ENCODE measurements around the gene RELT. TPM values are rescaled to one million over a fixed set of nuclear protein-coding genes. Genes with fewer than 3 reads are reported as not detected.

Gene RELT
- polyA plus RNA-seq, 1 experiment = 1.1 TPM

GRCh38 chr11:73422886-73423285 is 46.7 kb downstream of the RELT start:
- Histone ChIP-seq H3K9me3 (ENCODE audit: control insufficient read depth, insufficient read depth, low read length) (no peaks in the 10 kb centered on the region), H3K27ac (ENCODE audit: low read depth, low read length) (no peak overlapping the region), H3K27me3 (ENCODE audit: control insufficient read depth, insufficient read depth, low read length) (no peaks in the 10 kb centered on the region), H3K4me3 (ENCODE audit: low read depth, low read length) (no peak overlapping the region)
- POLR2A ChIA-PET = no interaction called here
- CTCF ChIA-PET = interaction anchor here (1.2 kb wide), 1 partner anchor 56 kb away, joined by 4 read pairs; no protein-coding TSS in a partner anchor
- DNase-seq (ENCODE audit: low read depth, low spot score) = no peak
- no peak for TF ChIP-seq CTCF (IDR thresholded peaks at IDR 0.05; ENCODE audit: low read depth, low read length)

GRCh38 chr11:73423506-73423905 is 47.3 kb downstream of the RELT start:
- Histone ChIP-seq H3K9me3 (ENCODE audit: control insufficient read depth, insufficient read depth, low read length) (no peaks in the 10 kb centered on the region), H3K27me3 (ENCODE audit: control insufficient read depth, insufficient read depth, low read length) (no peaks in the 10 kb centered on the region), H3K27ac (ENCODE audit: low read depth, low read length) (no peak overlapping the region), H3K4me3 (ENCODE audit: low read depth, low read length) (no peak overlapping the region)
- DNase-seq (ENCODE audit: low read depth, low spot score) = no peak
- ChIA-PET CTCF (interaction anchor here (0.7 to 1.2 kb wide), 2 partner anchors 9 to 55 kb away, joined by 3 to 4 read pairs; no protein-coding TSS in a partner anchor), POLR2A (no interaction called here)
- no peak for TF ChIP-seq CTCF (IDR thresholded peaks at IDR 0.05; ENCODE audit: low read depth, low read length)

- no peaks in the 10 kb centered on the region for H3K9me3 ChIP-seq (ENCODE audit: control insufficient read depth, insufficient read depth, low read length)
- CTCF ChIA-PET = interaction anchor here (1.7 to 1.8 kb wide), 2 partner anchors 201 to 236 kb away, joined by 7 read pairs; no protein-coding TSS in a partner anchor
- H3K27ac ChIP-seq (ENCODE audit: low read depth, low read length) = no peak overlapping the region
- H3K27me3 ChIP-seq (ENCODE audit: control insufficient read depth, insufficient read depth, low read length) = no peaks in the 10 kb centered on the region
- POLR2A ChIA-PET = no interaction called here
- DNase-seq (ENCODE audit: low read depth, low spot score) = no peak
- no peak overlapping the region for H3K4me3 ChIP-seq (ENCODE audit: low read depth, low read length)
- TF ChIP-seq CTCF (IDR thresholded peaks at IDR 0.05; ENCODE audit: low read depth, low read length) = no peak
These were observed 48.9 kb downstream of the RELT start for GRCh38 chr11:73425108-73425507.

GRCh38 chr11:73426219-73426850 is 50.1 kb downstream of the RELT start:
- no peak for DNase-seq (ENCODE audit: low read depth, low spot score)
- Histone ChIP-seq H3K9me3 (ENCODE audit: control insufficient read depth, insufficient read depth, low read length) (no peaks in the 10 kb centered on the region), H3K4me3 (ENCODE audit: low read depth, low read length) (no peak overlapping the region), H3K27ac (ENCODE audit: low read depth, low read length) (no peak overlapping the region), H3K27me3 (ENCODE audit: control insufficient read depth, insufficient read depth, low read length) (no peaks in the 10 kb centered on the region)
- POLR2A ChIA-PET = interaction anchor here (0.7 to 0.9 kb wide), 2 partner anchors 37 to 48 kb away, joined by 3 to 4 read pairs; no protein-coding TSS in a partner anchor
- no peak for TF ChIP-seq CTCF (IDR thresholded peaks at IDR 0.05; ENCODE audit: low read depth, low read length)
- CTCF ChIA-PET = interaction anchor here (0.6 to 1.8 kb wide), 5 partner anchors 199 to 1968 kb away, joined by 3 to 7 read pairs (median 5); no protein-coding TSS in a partner anchor

GRCh38 chr11:73428227-73428626 is 52.0 kb downstream of the RELT start:
- no peak for DNase-seq (ENCODE audit: low read depth, low spot score)
- no peak for TF ChIP-seq CTCF (IDR thresholded peaks at IDR 0.05; ENCODE audit: low read depth, low read length)
- H3K27ac ChIP-seq (ENCODE audit: low read depth, low read length) = no peak overlapping the region
- H3K27me3 ChIP-seq (ENCODE audit: control insufficient read depth, insufficient read depth, low read length) = no peaks in the 10 kb centered on the region
- CTCF ChIA-PET = interaction anchor here (0.6 to 3.1 kb wide), 4 partner anchors 8 to 77 kb away, joined by 3 to 15 read pairs (median 4); no protein-coding TSS in a partner anchor
- POLR2A ChIA-PET = interaction anchor here (0.6 kb wide), 1 partner anchor 160 kb away, joined by 4 read pairs; no protein-coding TSS in a partner anchor
- no peaks in the 10 kb centered on the region for H3K9me3 ChIP-seq (ENCODE audit: control insufficient read depth, insufficient read depth, low read length)
- H3K4me3 ChIP-seq (ENCODE audit: low read depth, low read length) = no peak overlapping the region
